HG02943 (cell line): ENCODE results near the gene ANKDD1A.

Experiments
- ATAC-seq: cut with Tn5 transposase; IDR thresholded peaks from one replicate; pipeline ENCODE4 v1.9.1; 2021; ENCODE audit warnings: mild to moderate bottlenecking, low read depth, moderate library complexity; ENCODE audit not compliant: unreplicated experiment

Gene ANKDD1A

GRCh38 chr15:64894395-64895056, 17.2 kb upstream of the ANKDD1A start:
- peak; percentile 1 for ATAC-seq

GRCh38 chr15:64895285-64896065, 16.2 kb upstream of the ANKDD1A start:
- no peak for ATAC-seq

- ATAC-seq, result no peak
Measured at GRCh38 chr15:64896371-64897069, 15.2 kb upstream of the ANKDD1A start.

- no peak for ATAC-seq
Measured at GRCh38 chr15:64897345-64897985, 14.2 kb upstream of the ANKDD1A start.

- ATAC-seq, result no peak
Measured at GRCh38 chr15:64898406-64898805, 13.3 kb upstream of the ANKDD1A start.

GRCh38 chr15:64901141-64901540, 10.6 kb upstream of the ANKDD1A start:
- no peak for ATAC-seq

- ATAC-seq, result no peak
Measured at GRCh38 chr15:64901914-64902313, 9.8 kb upstream of the ANKDD1A start.

- ATAC-seq, result no peak
Measured at GRCh38 chr15:64902863-64903262, 8.8 kb upstream of the ANKDD1A start.

GRCh38 chr15:64903326-64903950, 8.3 kb upstream of the ANKDD1A start:
- ATAC-seq, result no peak

- no peak for ATAC-seq
Measured at GRCh38 chr15:64904189-64904588, 7.5 kb upstream of the ANKDD1A start.

- no peak for ATAC-seq
Measured at GRCh38 chr15:64905119-64905831, 6.4 kb upstream of the ANKDD1A start.

- ATAC-seq, result no peak
Measured at GRCh38 chr15:64905941-64906340, 5.8 kb upstream of the ANKDD1A start.

GRCh38 chr15:64906402-64906801, 5.3 kb upstream of the ANKDD1A start:
- no peak for ATAC-seq

GRCh38 chr15:64907991-64908390, 3.7 kb upstream of the ANKDD1A start:
- no peak for ATAC-seq

- no peak for ATAC-seq
Measured at GRCh38 chr15:64909546-64909945, 2.2 kb upstream of the ANKDD1A start.

- ATAC-seq, result no peak
Measured at GRCh38 chr15:64912379-64913325, 950 bp downstream of the ANKDD1A start.

- ATAC-seq, result no peak
Measured at GRCh38 chr15:64915518-64916227, 4.0 kb downstream of the ANKDD1A start.

- no peak for ATAC-seq
Measured at GRCh38 chr15:64916365-64916764, 4.7 kb downstream of the ANKDD1A start.
